Type B pancreatic cell (in vitro differentiated cells): ENCODE results near the gene SORD. TPM values are rescaled to one million over a fixed set of nuclear protein-coding genes. Genes with fewer than 3 reads are reported as not detected.
"Not testable (repeated sequence)": the region's sequence is repeated elsewhere in the genome, so short reads cannot be mapped to it uniquely, and the experiment has no call there.

ENCODE experiments used
- DNase-seq: peaks from one replicate; pipeline ENCODE4 v3.0.0; 2021; ENCODE audit warnings: mixed read lengths; ENCODE audit not compliant: unreplicated experiment; ENCODE audit errors: extremely low spot score
- H3K27ac Mint-ChIP-seq: 2 replicates; pipeline ENCODE4 v1.8.0; 2021; ENCODE audit warnings: mild to moderate bottlenecking, mixed read lengths
- H3K27me3 Mint-ChIP-seq: 2 replicates; pipeline ENCODE4 v1.8.0; 2021; ENCODE audit warnings: mixed read lengths
- H3K36me3 Mint-ChIP-seq: 2 replicates; pipeline ENCODE4 v1.8.0; 2021; ENCODE audit warnings: mixed read lengths
- H3K4me1 Mint-ChIP-seq: one replicate; pipeline ENCODE4 v1.8.0; 2021; ENCODE audit warnings: mixed read lengths; ENCODE audit not compliant: unreplicated experiment
- H3K4me3 Mint-ChIP-seq: 2 replicates; pipeline ENCODE4 v1.8.0; 2021; ENCODE audit warnings: mild to moderate bottlenecking, mixed read lengths
- H3K9me3 Mint-ChIP-seq: 2 replicates; pipeline ENCODE4 v1.8.0; 2021; ENCODE audit warnings: mixed read lengths
- CTCF ChIP-seq: fragments of 200-600 bp; sonication (generic); conservative IDR thresholded peaks from 2 replicates; pipeline ENCODE4 v1.5.0; 2021; ENCODE audit warnings: antibody characterized with exemption, mild to moderate bottlenecking
- long read RNA-seq: library from polyadenylated mRNA; unstranded; transcript quantifications from one replicate; pipeline ENCODE4 v2.0.0, GENCODE V29; 2020
- total RNA-seq: library from RNA; stranded (reverse); gene quantifications from 2 replicates; pipeline ENCODE4 v1.2.1, GENCODE V29; 2021; ENCODE audit warnings: low replicate concordance

Gene SORD
- total RNA-seq, result 58.7 and 72.7 TPM in 2 replicates
- long read RNA-seq, full-length matches to known transcripts, result 429 of 461 reads
- long read RNA-seq, partial matches to known transcripts, result 9 of 461 reads
- long read RNA-seq, other reads (novel, unspliced or antisense), result 23 of 461 reads

- DNase-seq, result peak; percentile 96
- Mint-ChIP-seq H3K36me3 (peaks cover 9% of the 10 kb centered on the region), H3K9me3 (no peaks in the 10 kb centered on the region), H3K27me3 (peaks cover 10% of the 10 kb centered on the region), H3K4me1 (peaks cover 19% of the 10 kb centered on the region), H3K27ac (peak within 1 kb of the TSS; percentile 65), H3K4me3 (peak within 1 kb of the TSS; percentile 95)
- TF ChIP-seq CTCF, result no peak
Observed at GRCh38 chr15:45022871-45023658, at the start of gene SORD. SORD (plus strand) TSS chr15:45023195; CDS start chr15:45023284, 89 bp downstream.

- H3K36me3 Mint-ChIP-seq, H3K27ac Mint-ChIP-seq, H3K9me3 Mint-ChIP-seq, H3K4me1 Mint-ChIP-seq, H3K27me3 Mint-ChIP-seq, H3K4me3 Mint-ChIP-seq, DNase-seq: not testable (repeated sequence)
Observed at GRCh38 chr15:44976183-44976582, 46.8 kb upstream of the SORD start.

GRCh38 chr15:44977781-44978180 is 45.2 kb upstream of the SORD start:
- not testable (repeated sequence) for H3K9me3 Mint-ChIP-seq, DNase-seq, H3K4me3 Mint-ChIP-seq, H3K27me3 Mint-ChIP-seq, H3K36me3 Mint-ChIP-seq, H3K4me1 Mint-ChIP-seq, H3K27ac Mint-ChIP-seq

GRCh38 chr15:44979617-44980339 is 43.2 kb upstream of the SORD start:
- H3K4me3 Mint-ChIP-seq, result peak overlapping the region; percentile 52
- not testable (repeated sequence) for H3K27ac Mint-ChIP-seq, H3K4me1 Mint-ChIP-seq, H3K27me3 Mint-ChIP-seq, DNase-seq, H3K36me3 Mint-ChIP-seq, H3K9me3 Mint-ChIP-seq

GRCh38 chr15:44984144-44984543 is 38.9 kb upstream of the SORD start:
- DNase-seq, H3K27me3 Mint-ChIP-seq, H3K36me3 Mint-ChIP-seq, H3K4me3 Mint-ChIP-seq, H3K4me1 Mint-ChIP-seq, H3K9me3 Mint-ChIP-seq, H3K27ac Mint-ChIP-seq: not testable (repeated sequence)

- not testable (repeated sequence) for DNase-seq, H3K27ac Mint-ChIP-seq, H3K27me3 Mint-ChIP-seq, H3K4me3 Mint-ChIP-seq, H3K9me3 Mint-ChIP-seq, H3K36me3 Mint-ChIP-seq, H3K4me1 Mint-ChIP-seq
Observed at GRCh38 chr15:44986346-44987055, 36.5 kb upstream of the SORD start.

GRCh38 chr15:44987711-44988110 is 35.3 kb upstream of the SORD start:
- H3K4me1 Mint-ChIP-seq, H3K27me3 Mint-ChIP-seq, H3K4me3 Mint-ChIP-seq, DNase-seq, H3K36me3 Mint-ChIP-seq, H3K9me3 Mint-ChIP-seq, H3K27ac Mint-ChIP-seq: not testable (repeated sequence)

- not testable (repeated sequence) for H3K27ac Mint-ChIP-seq, DNase-seq, H3K36me3 Mint-ChIP-seq, H3K4me3 Mint-ChIP-seq, H3K9me3 Mint-ChIP-seq, H3K4me1 Mint-ChIP-seq
- peaks cover 12% of the 10 kb centered on the region for H3K27me3 Mint-ChIP-seq
Observed at GRCh38 chr15:44988184-44988869, 34.7 kb upstream of the SORD start.

GRCh38 chr15:44988870-44989219 is 34.1 kb upstream of the SORD start:
- not testable (repeated sequence) for H3K27ac Mint-ChIP-seq, H3K4me1 Mint-ChIP-seq, H3K9me3 Mint-ChIP-seq, H3K36me3 Mint-ChIP-seq, DNase-seq, H3K4me3 Mint-ChIP-seq
- H3K27me3 Mint-ChIP-seq, result peaks cover 16% of the 10 kb centered on the region

- not testable (repeated sequence) for H3K27ac Mint-ChIP-seq, H3K4me1 Mint-ChIP-seq, DNase-seq, H3K4me3 Mint-ChIP-seq, H3K9me3 Mint-ChIP-seq, H3K36me3 Mint-ChIP-seq
- H3K27me3 Mint-ChIP-seq, result peaks cover 15% of the 10 kb centered on the region
Observed at GRCh38 chr15:44997632-44998031, 25.4 kb upstream of the SORD start.
